Measurements from ENCODE around the gene MAP4K4.

GRCh38 chr2:101717071-101717845 lies 19.8 kb downstream of the MAP4K4 start:
- no peak for TF ChIP-seq CTCF (IDR thresholded peaks at IDR 0.05)
- no peak for TF ChIP-seq POLR2A (IDR thresholded peaks at IDR 0.05)

All from thyroid gland (tissue), 4 donors.